ENCODE results near the gene COQ2.
"Not testable (repeated sequence)": the region's sequence is repeated elsewhere in the genome, so short reads cannot be mapped to it uniquely, and the experiment has no call there.

Gene COQ2

GRCh38 chr4:83247415-83248357, 36.9 kb downstream of the COQ2 start:
- Mint-ChIP-seq H3K4me3 (no peak overlapping the region), H3K27ac (no peak overlapping the region), H3K36me3 (no peaks in the 10 kb centered on the region), H3K4me1 (peaks cover 11% of the 10 kb centered on the region), H3K9me3 (no peaks in the 10 kb centered on the region)
- DNase-seq (ENCODE audit: low spot score in 2 of 2) (no peak), ATAC-seq (no peak)

GRCh38 chr4:83241132-83241531, 43.5 kb downstream of the COQ2 start:
- H3K27ac Mint-ChIP-seq: no peak overlapping the region
- H3K9me3 Mint-ChIP-seq: no peaks in the 10 kb centered on the region
- DNase-seq (ENCODE audit: low spot score in 2 of 2) (no peak), ATAC-seq (no peak)
- H3K4me3 Mint-ChIP-seq: no peak overlapping the region
- peaks cover 27% of the 10 kb centered on the region for H3K4me1 Mint-ChIP-seq
- H3K36me3 Mint-ChIP-seq: no peaks in the 10 kb centered on the region

DNA sequence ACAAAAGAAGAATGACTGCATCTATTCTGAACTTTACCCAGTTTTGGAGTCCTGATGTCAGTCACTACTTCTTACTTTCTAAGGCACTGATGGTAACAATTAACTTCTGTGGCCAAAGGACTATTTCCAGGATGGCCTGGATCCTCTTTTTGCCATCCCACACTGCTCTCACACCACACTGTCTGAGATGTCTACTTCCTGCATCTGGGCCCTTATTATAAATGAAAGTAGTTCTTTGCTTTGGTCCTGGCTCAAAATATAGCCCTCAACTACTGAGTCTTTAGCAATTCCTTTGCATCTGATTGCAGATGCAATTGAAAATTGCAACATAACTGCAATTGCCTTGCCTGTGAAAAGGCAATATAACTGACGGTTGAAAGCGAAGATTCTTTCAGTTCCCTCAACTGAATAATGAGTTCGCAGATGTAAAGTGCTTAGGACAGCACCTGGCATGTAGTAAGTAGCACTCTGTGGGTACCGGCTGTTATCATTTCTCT, 44.2 kb downstream of the COQ2 start:
- Mint-ChIP-seq H3K4me3 (no peak overlapping the region), H3K4me1 (peaks cover 34% of the 10 kb centered on the region), H3K27ac (no peak overlapping the region), H3K9me3 (no peaks in the 10 kb centered on the region), H3K36me3 (peaks cover 7% of the 10 kb centered on the region)
- DNase-seq (ENCODE audit: low spot score in 2 of 2) (no peak), ATAC-seq (no peak)

DNA sequence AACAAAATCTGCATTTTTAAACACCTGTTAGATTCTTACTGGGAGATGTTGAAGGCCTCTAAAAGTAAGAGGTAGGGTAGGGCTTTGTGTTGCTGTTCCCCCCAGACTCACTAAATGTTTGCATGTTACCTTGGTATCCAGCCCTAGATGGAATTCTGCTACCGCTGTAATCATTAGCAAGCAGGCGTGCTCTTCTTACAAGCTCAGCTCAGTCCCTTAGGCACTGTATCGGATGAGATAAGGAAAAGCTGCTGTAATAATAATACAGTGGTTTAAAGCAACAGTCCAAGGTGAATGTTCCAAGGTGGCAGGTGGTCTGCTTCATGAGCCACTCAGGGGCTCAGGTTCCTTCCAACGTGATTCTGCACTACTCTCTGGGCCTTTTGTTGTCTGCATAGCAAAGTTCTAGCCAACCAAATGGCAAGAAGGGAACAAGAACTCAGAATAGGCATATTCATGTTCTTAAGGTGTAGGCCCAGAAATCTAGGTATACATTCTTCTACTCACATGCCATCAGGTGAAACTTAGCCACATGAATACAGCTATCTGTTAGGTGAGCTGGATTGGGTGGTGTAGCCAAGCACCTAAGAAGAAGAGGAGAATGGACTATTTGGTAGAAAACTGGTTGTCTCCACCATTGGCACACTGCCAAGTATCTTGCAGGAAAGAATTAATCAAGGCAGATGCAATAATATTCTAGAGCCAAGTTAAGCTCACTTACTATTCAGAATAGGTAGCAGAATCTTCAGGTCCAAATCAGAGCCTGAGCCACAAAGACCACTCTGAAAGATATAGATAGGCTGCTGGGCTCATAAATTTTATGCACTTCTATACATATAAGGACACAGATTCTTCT, 46.0 kb downstream of the COQ2 start:
- peaks cover 7% of the 10 kb centered on the region for H3K36me3 Mint-ChIP-seq
- H3K9me3 Mint-ChIP-seq: no peaks in the 10 kb centered on the region
- no peak for DNase-seq (ENCODE audit: low spot score in 2 of 2)
- H3K4me1 Mint-ChIP-seq: peaks cover 45% of the 10 kb centered on the region
- ATAC-seq: no peak
- H3K27ac Mint-ChIP-seq: no peak overlapping the region
- no peak overlapping the region for H3K4me3 Mint-ChIP-seq

DNA sequence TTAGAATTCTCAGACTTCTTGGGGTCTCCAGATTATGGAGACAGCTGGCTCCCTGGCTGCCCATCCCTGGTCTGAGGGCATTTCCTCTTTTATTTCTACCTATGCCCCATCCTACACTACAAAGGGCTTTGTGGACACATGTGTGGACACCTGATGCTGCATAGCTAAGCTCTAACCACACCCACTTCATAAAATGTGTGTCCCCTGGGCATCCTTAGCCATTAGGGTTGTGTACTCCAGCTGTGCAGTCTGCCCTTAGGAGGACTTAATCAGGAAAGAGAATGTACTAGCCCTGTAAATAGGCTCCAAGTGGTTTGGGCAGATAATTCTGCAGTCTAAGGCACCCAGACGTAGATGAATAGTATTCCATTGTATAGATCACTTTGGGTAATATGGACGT, 47.0 kb downstream of the COQ2 start:
- H3K36me3 Mint-ChIP-seq: peaks cover 7% of the 10 kb centered on the region
- peaks cover 49% of the 10 kb centered on the region for H3K4me1 Mint-ChIP-seq
- ATAC-seq (no peak), DNase-seq (ENCODE audit: low spot score in 2 of 2) (no peak)
- no peak overlapping the region for H3K27ac Mint-ChIP-seq
- H3K9me3 Mint-ChIP-seq: no peaks in the 10 kb centered on the region
- no peak overlapping the region for H3K4me3 Mint-ChIP-seq

DNA sequence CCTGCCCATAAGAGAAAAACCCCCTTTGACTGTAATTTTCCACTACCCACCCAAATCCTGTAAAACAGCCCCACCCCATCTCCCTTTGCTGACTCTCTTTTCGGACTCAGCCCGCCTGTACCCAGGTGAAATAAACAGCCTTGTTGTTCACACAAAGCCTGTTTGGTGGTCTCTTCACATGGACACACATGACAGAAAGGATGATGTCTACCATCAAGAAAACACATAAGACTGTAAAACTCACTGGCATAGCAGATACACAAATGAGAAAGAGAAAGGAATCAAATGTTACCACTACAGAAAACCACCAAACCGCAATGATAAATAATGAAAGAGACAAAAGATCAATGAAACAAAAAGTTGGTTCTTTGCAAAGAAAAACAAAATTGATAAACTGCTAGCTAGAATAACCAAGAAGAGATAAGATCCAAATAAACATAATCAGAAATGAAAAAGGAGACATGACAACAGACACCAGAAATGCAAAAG, 48.9 kb downstream of the COQ2 start:
- H3K27ac Mint-ChIP-seq: peak overlapping the region; percentile 15
- not testable (repeated sequence) for H3K9me3 Mint-ChIP-seq; H3K36me3 Mint-ChIP-seq; DNase-seq (ENCODE audit: low spot score in 2 of 2)
- peaks cover 57% of the 10 kb centered on the region for H3K4me1 Mint-ChIP-seq
- peak; percentile 77 for ATAC-seq
- peak overlapping the region; percentile 48 for H3K4me3 Mint-ChIP-seq

- H3K4me1 Mint-ChIP-seq: peaks cover 51% of the 10 kb centered on the region
- ATAC-seq (peak; percentile 63), DNase-seq (ENCODE audit: low spot score in 2 of 2) (no peak)
- H3K9me3 Mint-ChIP-seq: no peaks in the 10 kb centered on the region
- H3K36me3 Mint-ChIP-seq: peaks cover 7% of the 10 kb centered on the region
- H3K4me3 Mint-ChIP-seq: peak overlapping the region; percentile 48
- peak overlapping the region; percentile 15 for H3K27ac Mint-ChIP-seq
Measured at GRCh38 chr4:83234902-83235644, 49.5 kb downstream of the COQ2 start.

GRCh38 chr4:83234387-83234786, 50.2 kb downstream of the COQ2 start:
- H3K4me3 Mint-ChIP-seq; DNase-seq (ENCODE audit: low spot score in 2 of 2); ATAC-seq; H3K27ac Mint-ChIP-seq; H3K36me3 Mint-ChIP-seq; H3K9me3 Mint-ChIP-seq: not testable (repeated sequence)
- peaks cover 48% of the 10 kb centered on the region for H3K4me1 Mint-ChIP-seq

DNA sequence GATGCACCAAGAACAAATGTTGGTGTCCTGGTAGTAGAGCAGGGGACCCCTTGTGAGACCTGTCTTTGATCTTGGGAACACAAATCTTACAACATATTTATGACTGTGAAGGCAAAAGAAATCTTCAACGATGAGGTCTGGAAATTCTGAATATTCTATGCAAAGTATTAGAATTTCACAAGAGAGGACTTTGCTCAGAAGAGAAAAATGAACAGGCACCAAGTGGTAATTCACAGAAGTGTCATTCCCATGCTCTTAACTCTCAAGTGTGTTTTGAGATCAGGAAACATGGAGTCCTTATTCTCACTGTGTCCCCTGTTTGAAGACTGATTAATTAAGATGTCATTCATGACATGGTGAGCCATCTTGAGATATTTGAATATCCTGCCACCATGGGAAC, 52.5 kb downstream of the COQ2 start:
- DNase-seq (ENCODE audit: low spot score in 2 of 2): no peak
- ATAC-seq: no peak
- H3K4me3 Mint-ChIP-seq: no peak overlapping the region
- peaks cover 7% of the 10 kb centered on the region for H3K36me3 Mint-ChIP-seq
- peaks cover 48% of the 10 kb centered on the region for H3K4me1 Mint-ChIP-seq
- H3K27ac Mint-ChIP-seq: no peak overlapping the region
- no peaks in the 10 kb centered on the region for H3K9me3 Mint-ChIP-seq

DNA sequence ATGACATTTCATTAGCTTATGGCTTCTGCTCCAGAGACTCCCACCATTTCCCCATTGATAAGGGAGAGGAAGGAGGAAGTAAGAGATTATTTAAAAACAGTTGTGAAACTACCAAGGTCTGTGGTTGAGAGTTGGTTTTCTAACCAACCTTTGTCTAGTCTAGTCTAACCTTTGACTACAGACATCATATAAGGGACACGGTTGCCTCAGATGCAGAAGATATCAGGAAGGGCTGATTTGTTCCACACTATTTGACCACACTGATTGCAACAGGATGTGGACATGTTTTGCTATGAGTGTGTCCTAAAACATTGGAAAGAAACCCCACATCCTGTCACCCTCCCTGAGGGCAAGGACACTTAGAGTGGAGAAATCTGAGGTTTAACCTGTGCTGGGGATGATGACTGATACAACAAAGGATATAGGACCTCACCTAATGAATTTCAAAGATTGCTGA, 53.0 kb downstream of the COQ2 start:
- Mint-ChIP-seq H3K4me3 (no peak overlapping the region), H3K9me3 (no peaks in the 10 kb centered on the region), H3K27ac (no peak overlapping the region), H3K4me1 (peaks cover 45% of the 10 kb centered on the region), H3K36me3 (peaks cover 7% of the 10 kb centered on the region)
- ATAC-seq: peak; percentile 87
- DNase-seq (ENCODE audit: low spot score in 2 of 2): no peak

DNA sequence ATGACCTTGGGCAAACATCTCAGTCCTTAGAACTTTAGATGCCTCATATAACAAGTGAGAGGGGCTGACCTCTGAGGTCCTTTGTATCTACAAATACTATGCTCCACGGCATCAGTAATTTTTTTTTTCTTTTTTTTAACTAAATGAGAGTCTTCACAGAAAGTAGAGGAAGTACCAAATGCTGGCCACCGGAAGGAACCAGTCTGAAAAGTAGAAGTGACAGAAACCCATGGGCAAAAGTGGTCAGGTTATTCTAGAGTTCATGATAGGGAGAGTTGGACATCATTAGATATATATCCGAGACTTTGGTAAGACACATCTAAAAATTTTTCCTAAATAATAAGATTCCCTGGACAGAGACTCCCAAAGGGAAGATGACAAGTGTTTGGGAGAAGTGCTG, 53.7 kb downstream of the COQ2 start:
- Mint-ChIP-seq H3K9me3 (no peaks in the 10 kb centered on the region), H3K36me3 (peaks cover 5% of the 10 kb centered on the region), H3K4me3 (no peak overlapping the region), H3K27ac (no peak overlapping the region), H3K4me1 (peaks cover 37% of the 10 kb centered on the region)
- DNase-seq (ENCODE audit: low spot score in 2 of 2) (no peak), ATAC-seq (no peak)

GRCh38 chr4:83229791-83230190, 54.8 kb downstream of the COQ2 start:
- ATAC-seq (no peak), DNase-seq (ENCODE audit: low spot score in 2 of 2) (no peak)
- no peaks in the 10 kb centered on the region for H3K9me3 Mint-ChIP-seq
- no peak overlapping the region for H3K27ac Mint-ChIP-seq
- no peak overlapping the region for H3K4me3 Mint-ChIP-seq
- peaks cover 26% of the 10 kb centered on the region for H3K4me1 Mint-ChIP-seq
- H3K36me3 Mint-ChIP-seq: no peaks in the 10 kb centered on the region

GRCh38 chr4:83228231-83228630, 56.4 kb downstream of the COQ2 start:
- no peak for DNase-seq (ENCODE audit: low spot score in 2 of 2)
- Mint-ChIP-seq H3K4me3 (no peak overlapping the region), H3K9me3 (no peaks in the 10 kb centered on the region), H3K27ac (no peak overlapping the region), H3K36me3 (no peaks in the 10 kb centered on the region), H3K4me1 (peaks cover 22% of the 10 kb centered on the region)
- ATAC-seq: no peak

DNA sequence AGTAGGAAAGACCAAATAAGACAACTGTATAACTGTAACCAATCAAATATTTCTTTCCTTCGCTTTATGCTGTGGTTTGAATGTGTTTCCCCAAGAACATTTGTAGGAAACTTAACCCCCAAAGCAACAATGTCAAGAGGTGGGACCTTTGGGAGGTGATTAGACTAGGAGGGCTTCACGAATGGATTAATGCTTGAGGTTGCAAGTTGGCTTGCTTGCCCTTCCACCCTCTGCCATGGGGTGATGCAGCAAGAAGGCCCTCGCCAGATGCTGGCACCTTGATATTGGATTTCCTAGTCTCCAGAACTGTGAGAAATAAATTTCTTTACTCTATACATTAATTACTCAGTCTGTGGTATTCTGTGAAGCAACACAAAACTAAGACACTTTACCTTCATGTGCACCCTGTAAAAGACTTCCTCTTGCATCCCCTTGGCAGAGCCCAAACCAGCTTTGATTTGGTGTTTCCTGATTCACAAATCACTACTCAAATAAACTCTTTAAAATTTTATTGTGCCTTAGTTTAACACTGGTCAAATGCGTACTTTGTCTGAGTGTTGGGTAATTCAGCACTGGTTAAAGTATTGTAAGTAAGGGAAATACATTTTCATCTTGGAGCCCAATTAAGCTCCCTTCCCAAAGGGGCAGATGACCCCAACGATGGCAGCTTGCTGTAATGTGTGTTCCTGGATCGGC, 59.9 kb downstream of the COQ2 start:
- DNase-seq (ENCODE audit: low spot score in 2 of 2): no peak
- no peak overlapping the region for H3K4me3 Mint-ChIP-seq
- H3K27ac Mint-ChIP-seq: no peak overlapping the region
- H3K9me3 Mint-ChIP-seq: no peaks in the 10 kb centered on the region
- H3K36me3 Mint-ChIP-seq: no peaks in the 10 kb centered on the region
- peaks cover 21% of the 10 kb centered on the region for H3K4me1 Mint-ChIP-seq
- no peak for ATAC-seq
